HG02623 (cell line): ENCODE data around the gene RNF6.

Source experiments
- ATAC-seq: cut with Tn5 transposase; IDR thresholded peaks from one replicate; pipeline ENCODE4 v1.9.1; 2021; ENCODE audit warnings: moderate library complexity; ENCODE audit not compliant: unreplicated experiment

Gene RNF6

GRCh38 chr13:26227166-26227971 lies 5.3 kb upstream of the RNF6 start:
- ATAC-seq = no peak

GRCh38 chr13:26225896-26226617 lies 3.9 kb upstream of the RNF6 start:
- no peak for ATAC-seq

- peak; percentile 35 for ATAC-seq
These were observed 469 bp upstream of the RNF6 start for GRCh38 chr13:26222520-26223046.

- ATAC-seq = no peak
These were observed 754 bp downstream of the RNF6 start for GRCh38 chr13:26221399-26221720.

GRCh38 chr13:26220575-26220974 lies 1.5 kb downstream of the RNF6 start:
- ATAC-seq = no peak

GRCh38 chr13:26219726-26220125 lies 2.4 kb downstream of the RNF6 start:
- no peak for ATAC-seq

- no peak for ATAC-seq
These were observed 6.1 kb downstream of the RNF6 start for GRCh38 chr13:26216042-26216441.

GRCh38 chr13:26213982-26214381 lies 8.1 kb downstream of the RNF6 start:
- no peak for ATAC-seq

- no peak for ATAC-seq
These were observed 8.8 kb downstream of the RNF6 start for GRCh38 chr13:26213345-26213744.

GRCh38 chr13:26208287-26208686 lies 13.8 kb downstream of the RNF6 start:
- no peak for ATAC-seq

- ATAC-seq = no peak
These were observed 19.6 kb downstream of the RNF6 start for GRCh38 chr13:26202365-26202972.

GRCh38 chr13:26200811-26201210 lies 21.3 kb downstream of the RNF6 start:
- no peak for ATAC-seq

- no peak for ATAC-seq
These were observed 24.0 kb downstream of the RNF6 start for GRCh38 chr13:26198116-26198515.

- ATAC-seq = no peak
These were observed 24.8 kb downstream of the RNF6 start for GRCh38 chr13:26197298-26197697.

GRCh38 chr13:26186995-26187394 lies 35.1 kb downstream of the RNF6 start:
- ATAC-seq = no peak

GRCh38 chr13:26186118-26186870 lies 35.8 kb downstream of the RNF6 start:
- ATAC-seq = peak; percentile 83

- no peak for ATAC-seq
These were observed 36.4 kb downstream of the RNF6 start for GRCh38 chr13:26185720-26186117.

GRCh38 chr13:26184791-26185250 lies 37.3 kb downstream of the RNF6 start:
- ATAC-seq = peak; percentile 33

- no peak for ATAC-seq
These were observed 38.7 kb downstream of the RNF6 start for GRCh38 chr13:26183416-26183815.

- ATAC-seq = no peak
These were observed 42.8 kb downstream of the RNF6 start for GRCh38 chr13:26179344-26179743.

- no peak for ATAC-seq
These were observed 53.3 kb downstream of the RNF6 start for GRCh38 chr13:26168835-26169234.
